Measurements from ENCODE around the gene PRICKLE2.

Gene PRICKLE2

GRCh38 chr3:64108231-64108630 is 117.0 kb downstream of the PRICKLE2 start:
- H4K20me1 ChIP-seq (ENCODE audit: insufficient read depth, low read length) = no peaks in the 10 kb centered on the region
- TF ChIP-seq EZH2 (IDR thresholded peaks at IDR 0.05; ENCODE audit: borderline replicate concordance, low read length) (no peak), CTCF (IDR thresholded peaks at IDR 0.05; ENCODE audit: low read length) (no peak)

GRCh38 chr3:64107190-64107589 is 118.1 kb downstream of the PRICKLE2 start:
- no peak for TF ChIP-seq EZH2 (IDR thresholded peaks at IDR 0.05; ENCODE audit: borderline replicate concordance, low read length)
- TF ChIP-seq CTCF (IDR thresholded peaks at IDR 0.05; ENCODE audit: low read length) = no peak
- H3K4me2 ChIP-seq (ENCODE audit: low read length) = no peak overlapping the region
- no peaks in the 10 kb centered on the region for H3K79me2 ChIP-seq (ENCODE audit: insufficient read depth, low read length)
- H2AFZ ChIP-seq (ENCODE audit: low read length) = no peak overlapping the region
- H3K27me3 ChIP-seq (ENCODE audit: insufficient read depth, low read length) = no peaks in the 10 kb centered on the region
- no peak overlapping the region for H3K9ac ChIP-seq (ENCODE audit: low read length)
- no peaks in the 10 kb centered on the region for H4K20me1 ChIP-seq (ENCODE audit: insufficient read depth, low read length)
- H3F3A ChIP-seq (ENCODE audit: insufficient read depth, low read length) = no peaks in the 10 kb centered on the region
- H3K27ac ChIP-seq (ENCODE audit: low read depth, low read length, poor library complexity, severe bottlenecking) = no peak overlapping the region
- no peaks in the 10 kb centered on the region for H3K4me1 ChIP-seq (ENCODE audit: insufficient read depth, low read length, severe bottlenecking)
- no peaks in the 10 kb centered on the region for H3K36me3 ChIP-seq (ENCODE audit: insufficient read depth, low read length)
- no peaks in the 10 kb centered on the region for H3K9me2 ChIP-seq (ENCODE audit: low read depth, low read length)
- H3K4me3 ChIP-seq (ENCODE audit: low read depth, low read length, poor library complexity, severe bottlenecking) = no peak overlapping the region
- no peaks in the 10 kb centered on the region for H3K9me3 ChIP-seq (ENCODE audit: low read length)

More at GRCh38 chr3:64108231-64108630, 117.0 kb downstream of the PRICKLE2 start:
- Histone ChIP-seq H3K4me3 (ENCODE audit: low read depth, low read length, poor library complexity, severe bottlenecking) (no peak overlapping the region), H2AFZ (ENCODE audit: low read length) (no peak overlapping the region), H3K79me2 (ENCODE audit: insufficient read depth, low read length) (no peaks in the 10 kb centered on the region), H3K4me2 (ENCODE audit: low read length) (no peak overlapping the region), H3F3A (ENCODE audit: insufficient read depth, low read length) (no peaks in the 10 kb centered on the region), H3K27me3 (ENCODE audit: insufficient read depth, low read length) (no peaks in the 10 kb centered on the region), H3K4me1 (ENCODE audit: insufficient read depth, low read length, severe bottlenecking) (no peaks in the 10 kb centered on the region), H3K36me3 (ENCODE audit: insufficient read depth, low read length) (no peaks in the 10 kb centered on the region), H3K9me3 (ENCODE audit: low read length) (no peaks in the 10 kb centered on the region), H3K27ac (ENCODE audit: low read depth, low read length, poor library complexity, severe bottlenecking) (no peak overlapping the region), H3K9me2 (ENCODE audit: low read depth, low read length) (no peaks in the 10 kb centered on the region), H3K9ac (ENCODE audit: low read length) (no peak overlapping the region)

- H3K9me3 ChIP-seq (ENCODE audit: low read length) = no peaks in the 10 kb centered on the region
- H3F3A ChIP-seq (ENCODE audit: insufficient read depth, low read length) = no peaks in the 10 kb centered on the region
- H2AFZ ChIP-seq (ENCODE audit: low read length) = no peak overlapping the region
- H3K4me3 ChIP-seq (ENCODE audit: low read depth, low read length, poor library complexity, severe bottlenecking) = no peak overlapping the region
- no peak for TF ChIP-seq EZH2 (IDR thresholded peaks at IDR 0.05; ENCODE audit: borderline replicate concordance, low read length)
- no peak for TF ChIP-seq CTCF (IDR thresholded peaks at IDR 0.05; ENCODE audit: low read length)
- no peaks in the 10 kb centered on the region for H3K9me2 ChIP-seq (ENCODE audit: low read depth, low read length)
- H3K36me3 ChIP-seq (ENCODE audit: insufficient read depth, low read length) = no peaks in the 10 kb centered on the region
- H3K4me2 ChIP-seq (ENCODE audit: low read length) = no peak overlapping the region
- no peak overlapping the region for H3K27ac ChIP-seq (ENCODE audit: low read depth, low read length, poor library complexity, severe bottlenecking)
- H3K4me1 ChIP-seq (ENCODE audit: insufficient read depth, low read length, severe bottlenecking) = no peaks in the 10 kb centered on the region
- H3K27me3 ChIP-seq (ENCODE audit: insufficient read depth, low read length) = no peaks in the 10 kb centered on the region
- no peaks in the 10 kb centered on the region for H4K20me1 ChIP-seq (ENCODE audit: insufficient read depth, low read length)
- no peaks in the 10 kb centered on the region for H3K79me2 ChIP-seq (ENCODE audit: insufficient read depth, low read length)
- no peak overlapping the region for H3K9ac ChIP-seq (ENCODE audit: low read length)
These were observed 119.5 kb downstream of the PRICKLE2 start for GRCh38 chr3:64105816-64106215.
